Panc1 (cell line): ENCODE data around the gene KCNQ1. TPM values are rescaled to one million over a fixed set of nuclear protein-coding genes. Genes with fewer than 3 reads are reported as not detected.

ENCODE experiments used
- ATAC-seq: fragments of 200-7000 bp; cut with Tn5 transposase; 2 replicates; pipeline ENCODE4 v1.9.1; 2020; ENCODE audit warnings: mild to moderate bottlenecking, moderate library complexity
- BruUV-seq: library from RNA; stranded (reverse); fragments of 400-500 nt; replicated peaks from 2 replicates; lab custom pipeline; 2021; lab: Mats Ljungman, UMichigan
- CTCF ChIA-PET: fragments of 300-600 bp; sonication (Branson Sonifier 250); formaldehyde crosslinking; loops from one replicate; lab custom pipeline; 2022; ENCODE audit warnings: antibody characterized with exemption; lab: Charles Lee
- POLR2A ChIA-PET: fragments of 300-600 bp; sonication (Branson Sonifier 250); formaldehyde crosslinking; loops from one replicate; lab custom pipeline; 2022; ENCODE audit warnings: antibody characterized with exemption; lab: Charles Lee
- DNase-seq: peaks from one replicate; pipeline ENCODE4 v3.0.0-alpha.2; 2010; ENCODE audit warnings: low read depth, low spot score
- H3K27ac ChIP-seq: 2 replicates; pipeline ENCODE4 v1.5.1; 2011; ENCODE audit warnings: mild to moderate bottlenecking, low read length, inconsistent platforms
- H3K27me3 ChIP-seq: fragments of 200-500 bp; sonication (Bioruptor generic); 2 replicates; pipeline ENCODE4 v1.6.0; 2014; ENCODE audit warnings: low read length, inconsistent platforms; ENCODE audit not compliant: control insufficient read depth, insufficient read depth
- H3K36me3 ChIP-seq: fragments of 200-500 bp; sonication (Bioruptor generic); 2 replicates; pipeline ENCODE4 v1.5.1; 2014; ENCODE audit warnings: inconsistent platforms, mild to moderate bottlenecking, low read length, moderate library complexity; ENCODE audit not compliant: control insufficient read depth, insufficient read depth
- H3K4me1 ChIP-seq: 2 replicates; pipeline ENCODE4 v1.5.1; 2011; ENCODE audit warnings: inconsistent platforms, mild to moderate bottlenecking, low read length, moderate library complexity; ENCODE audit not compliant: control insufficient read depth, insufficient read depth
- H3K4me3 ChIP-seq, 2 experiments: 2 replicates each; pipeline ENCODE4 v1.5.1; 2011 to 2012; ENCODE audit warnings: low read depth in 2 of 2, low read length in 2 of 2, mild to moderate bottlenecking in 2 of 2, inconsistent platforms in 1 of 2, moderate library complexity in 1 of 2
- H3K9me3 ChIP-seq: fragments of 200-500 bp; sonication (Bioruptor generic); 2 replicates; pipeline ENCODE4 v1.5.1; 2014; ENCODE audit warnings: low read depth, mild to moderate bottlenecking, inconsistent platforms, low read length, moderate library complexity; ENCODE audit not compliant: control insufficient read depth, insufficient read depth
- CTCF ChIP-seq: fragments of 450-650 bp; IDR thresholded peaks from 2 replicates; pipeline ENCODE4 v1.5.1; 2017; ENCODE audit warnings: mild to moderate bottlenecking
- POLR2AphosphoS5 ChIP-seq: IDR thresholded peaks from 2 replicates; pipeline ENCODE4 v1.6.1; 2012; ENCODE audit warnings: mild to moderate bottlenecking, low read depth, low read length, moderate library complexity
- REST ChIP-seq, 2 experiments: IDR thresholded peaks; 2 replicates each; pipeline ENCODE4 v1.6.1; 2011 to 2012; ENCODE audit warnings: low read depth in 2 of 2, control low read depth in 1 of 2, low read length in 1 of 2, mild to moderate bottlenecking in 1 of 2, moderate library complexity in 1 of 2; ENCODE audit not compliant: insufficient read depth in 1 of 2
- SIN3A ChIP-seq: IDR thresholded peaks from 2 replicates; pipeline ENCODE4 v1.6.1; 2012; ENCODE audit warnings: low read depth, mild to moderate bottlenecking, low read length, moderate library complexity, borderline replicate concordance; ENCODE audit not compliant: insufficient read depth
- TCF7L2 ChIP-seq: IDR thresholded peaks from 2 replicates; pipeline ENCODE4 v1.6.1; 2011; ENCODE audit warnings: mild to moderate bottlenecking, low read depth, low read length, inconsistent platforms
- in situ Hi-C: cut with HindIII; loops from 2 replicates; pipeline ENCODE4 v1.10.0; 2016; ENCODE audit warnings: low sequenced_read_pairs, low pct_unique_long_range_greater_than_20kb
- intact Hi-C: fragments of 100-400 bp; cut with micrococcal nuclease; formaldehyde crosslinking; loops from one replicate; pipeline ENCODE4 v1.10.0; 2022; ENCODE audit not compliant: unreplicated experiment
- total RNA-seq: library from RNA; stranded (reverse); gene quantifications from one replicate; pipeline ENCODE4 v1.2.1, GENCODE V29; 2021; ENCODE audit not compliant: unreplicated experiment

Gene KCNQ1
- total RNA-seq, 1 experiment from 2014 or later = 1.0 TPM

- Histone ChIP-seq H3K27me3 (no peaks in the 10 kb centered on the region), H3K4me1 (peaks cover 10% of the 10 kb centered on the region), H3K9me3 (no peaks in the 10 kb centered on the region), H3K36me3 (no peaks in the 10 kb centered on the region), H3K4me3 (peak overlapping the region; percentile 62 to 65), H3K27ac (peak overlapping the region; percentile 70)
- ATAC-seq = peak; percentile 10; the same call in 1 of the 2 replicates
- intact Hi-C loops (loop anchor here (10.0 kb wide), 2 partner anchors 154 to 186 kb away; partner anchors contain the start of gene CDKN1C), in situ Hi-C loops (no loop called here)
- BruUV-seq = no TSS peak
- ChIA-PET CTCF (no interaction called here), POLR2A (no interaction called here)
- DNase-seq = no peak
- no peak for TF ChIP-seq TCF7L2
- TF ChIP-seq CTCF = no peak
- no peak for TF ChIP-seq REST (IDR thresholded peaks at IDR 0.05; ENCODE audit: insufficient read depth in 1 of 2, low read depth in 2 of 2, low read length in 1 of 2)
- no peak for TF ChIP-seq POLR2AphosphoS5
- TF ChIP-seq SIN3A = no peak
These were observed 254.3 kb downstream of the KCNQ1 start for GRCh38 chr11:2699185-2699530.

GRCh38 chr11:2699531-2700414 lies 255.0 kb downstream of the KCNQ1 start, which contains the start of gene KCNQ1OT1:
TSS of gene KCNQ1OT1 (minus strand) at chr11:2699994.
- in situ Hi-C loops = no loop called here
- H3K27ac ChIP-seq = peak within 1 kb of the TSS; percentile 75
- no peak; the same call in 1 of the 2 replicates for TF ChIP-seq SIN3A
- no peak for TF ChIP-seq CTCF
- peak; percentile 97 for TF ChIP-seq POLR2AphosphoS5
- TF ChIP-seq TCF7L2 = 0 out of 2 replicates have a peak, but pooled peaks have one; percentile 23
- peak in 1 of 2 experiments; percentile 17; a peak in 1 of 4 replicates for TF ChIP-seq REST (IDR thresholded peaks at IDR 0.05; ENCODE audit: insufficient read depth in 1 of 2, low read depth in 2 of 2, low read length in 1 of 2)
- intact Hi-C loops = loop anchor here (10.0 kb wide), 2 partner anchors 155 to 185 kb away; partner anchors contain the start of gene CDKN1C
- ChIA-PET CTCF (interaction anchor here (0.6 kb wide), 1 partner anchor 1053 kb away, joined by 4 read pairs; no protein-coding TSS in a partner anchor), POLR2A (no interaction called here)
- BruUV-seq = no TSS peak
- H3K27me3 ChIP-seq = no peaks in the 10 kb centered on the region
- DNase-seq (peak; percentile 91), ATAC-seq (peak; percentile 96)
- no peaks in the 10 kb centered on the region for H3K36me3 ChIP-seq
- H3K4me3 ChIP-seq = peak within 1 kb of the TSS; percentile 62 to 65
- peaks cover 10% of the 10 kb centered on the region for H3K4me1 ChIP-seq
- no peaks in the 10 kb centered on the region for H3K9me3 ChIP-seq
